Measurements from ENCODE around the gene SPOCK3.

Gene SPOCK3

GRCh38 chr4:166816890-166817289, 417.4 kb downstream of the SPOCK3 start:
- Histone ChIP-seq H4K20me1 (ENCODE audit: insufficient read depth, low read length) (no peaks in the 10 kb centered on the region), H2AFZ (ENCODE audit: low read depth, low read length) (no peak overlapping the region), H3K9ac (ENCODE audit: low read depth, low read length) (no peak overlapping the region), H3K27ac (ENCODE audit: low read length) (no peak overlapping the region), H3K79me2 (ENCODE audit: insufficient read depth, low read length) (no peaks in the 10 kb centered on the region), H3K36me3 (ENCODE audit: insufficient read depth, low read length) (no peaks in the 10 kb centered on the region), H3K4me1 (ENCODE audit: insufficient read depth, low read length) (no peaks in the 10 kb centered on the region), H3K4me2 (ENCODE audit: insufficient read depth, low read length) (no peak overlapping the region), H3K27me3 (ENCODE audit: insufficient read depth, low read length, poor library complexity) (no peaks in the 10 kb centered on the region), H3K9me3 (ENCODE audit: insufficient read depth, low read length, severe bottlenecking) (no peaks in the 10 kb centered on the region), H3K4me3 (ENCODE audit: low read depth in 1 of 2, low read length in 2 of 2) (no peak overlapping the region)
- no peak for DNase-seq
- no peak for TF ChIP-seq CTCF (IDR thresholded peaks at IDR 0.05; ENCODE audit: borderline replicate concordance, extremely low read depth, low read length, poor library complexity, severe bottlenecking)
- TF ChIP-seq EZH2 (IDR thresholded peaks at IDR 0.05; ENCODE audit: borderline replicate concordance, low read depth, low read length, severe bottlenecking): no peak
- ATAC-seq (ENCODE audit: insufficient read depth, low read depth): no peak

- DNase-seq (no peak), ATAC-seq (ENCODE audit: insufficient read depth, low read depth) (no peak)
- no peaks in the 10 kb centered on the region for H3K36me3 ChIP-seq (ENCODE audit: insufficient read depth, low read length)
- H3K4me3 ChIP-seq (ENCODE audit: low read depth in 1 of 2, low read length in 2 of 2): no peak overlapping the region
- no peak overlapping the region for H3K27ac ChIP-seq (ENCODE audit: low read length)
- TF ChIP-seq CTCF (IDR thresholded peaks at IDR 0.05; ENCODE audit: borderline replicate concordance, extremely low read depth, low read length, poor library complexity, severe bottlenecking) (no peak), EZH2 (IDR thresholded peaks at IDR 0.05; ENCODE audit: borderline replicate concordance, low read depth, low read length, severe bottlenecking) (no peak)
- H3K4me1 ChIP-seq (ENCODE audit: insufficient read depth, low read length): no peaks in the 10 kb centered on the region
- H3K79me2 ChIP-seq (ENCODE audit: insufficient read depth, low read length): no peaks in the 10 kb centered on the region
- no peaks in the 10 kb centered on the region for H4K20me1 ChIP-seq (ENCODE audit: insufficient read depth, low read length)
- no peaks in the 10 kb centered on the region for H3K27me3 ChIP-seq (ENCODE audit: insufficient read depth, low read length, poor library complexity)
- H3K9ac ChIP-seq (ENCODE audit: low read depth, low read length): no peak overlapping the region
- H3K4me2 ChIP-seq (ENCODE audit: insufficient read depth, low read length): no peak overlapping the region
- no peak overlapping the region for H2AFZ ChIP-seq (ENCODE audit: low read depth, low read length)
- H3K9me3 ChIP-seq (ENCODE audit: insufficient read depth, low read length, severe bottlenecking): no peaks in the 10 kb centered on the region
Measured at GRCh38 chr4:166808380-166808779, 425.9 kb downstream of the SPOCK3 start.

GRCh38 chr4:166802346-166802745, 431.9 kb downstream of the SPOCK3 start:
- DNase-seq (no peak), ATAC-seq (ENCODE audit: insufficient read depth, low read depth) (no peak)
- Histone ChIP-seq H3K27me3 (ENCODE audit: insufficient read depth, low read length, poor library complexity) (no peaks in the 10 kb centered on the region), H2AFZ (ENCODE audit: low read depth, low read length) (no peak overlapping the region), H3K4me2 (ENCODE audit: insufficient read depth, low read length) (no peak overlapping the region), H3K4me3 (ENCODE audit: low read depth in 1 of 2, low read length in 2 of 2) (no peak overlapping the region), H3K9ac (ENCODE audit: low read depth, low read length) (no peak overlapping the region), H3K79me2 (ENCODE audit: insufficient read depth, low read length) (no peaks in the 10 kb centered on the region), H3K36me3 (ENCODE audit: insufficient read depth, low read length) (no peaks in the 10 kb centered on the region), H4K20me1 (ENCODE audit: insufficient read depth, low read length) (no peaks in the 10 kb centered on the region), H3K9me3 (ENCODE audit: insufficient read depth, low read length, severe bottlenecking) (no peaks in the 10 kb centered on the region), H3K4me1 (ENCODE audit: insufficient read depth, low read length) (no peaks in the 10 kb centered on the region), H3K27ac (ENCODE audit: low read length) (no peak overlapping the region)
- TF ChIP-seq EZH2 (IDR thresholded peaks at IDR 0.05; ENCODE audit: borderline replicate concordance, low read depth, low read length, severe bottlenecking) (no peak), CTCF (IDR thresholded peaks at IDR 0.05; ENCODE audit: borderline replicate concordance, extremely low read depth, low read length, poor library complexity, severe bottlenecking) (no peak)

GRCh38 chr4:166798126-166798525, 436.2 kb downstream of the SPOCK3 start:
- H3K27me3 ChIP-seq (ENCODE audit: insufficient read depth, low read length, poor library complexity): no peaks in the 10 kb centered on the region
- H3K36me3 ChIP-seq (ENCODE audit: insufficient read depth, low read length): no peaks in the 10 kb centered on the region
- H3K9me3 ChIP-seq (ENCODE audit: insufficient read depth, low read length, severe bottlenecking): no peaks in the 10 kb centered on the region
- no peak for DNase-seq
- H3K4me1 ChIP-seq (ENCODE audit: insufficient read depth, low read length): no peaks in the 10 kb centered on the region
- no peak for TF ChIP-seq CTCF (IDR thresholded peaks at IDR 0.05; ENCODE audit: borderline replicate concordance, extremely low read depth, low read length, poor library complexity, severe bottlenecking)
- no peak for TF ChIP-seq EZH2 (IDR thresholded peaks at IDR 0.05; ENCODE audit: borderline replicate concordance, low read depth, low read length, severe bottlenecking)
- no peak for ATAC-seq (ENCODE audit: insufficient read depth, low read depth)
- no peaks in the 10 kb centered on the region for H3K79me2 ChIP-seq (ENCODE audit: insufficient read depth, low read length)
- no peak overlapping the region for H3K4me3 ChIP-seq (ENCODE audit: low read depth in 1 of 2, low read length in 2 of 2)
- H2AFZ ChIP-seq (ENCODE audit: low read depth, low read length): no peak overlapping the region
- H3K27ac ChIP-seq (ENCODE audit: low read length): no peak overlapping the region
- no peak overlapping the region for H3K9ac ChIP-seq (ENCODE audit: low read depth, low read length)
- no peak overlapping the region for H3K4me2 ChIP-seq (ENCODE audit: insufficient read depth, low read length)
- no peaks in the 10 kb centered on the region for H4K20me1 ChIP-seq (ENCODE audit: insufficient read depth, low read length)

All from DND-41 (cell line).